Loucy (cell line): Measurements from ENCODE around the gene BCL7B.

Experiments
- EZH2phosphoT487 ChIP-seq: fragments of 200-600 bp; IDR thresholded peaks from 2 replicates; pipeline ENCODE4 v1.6.1; 2018; ENCODE audit warnings: antibody characterized with exemption, mild to moderate bottlenecking, moderate library complexity, borderline replicate concordance
- TF ChIP-seq, protein P1 (sequence below): fragments of 200-600 bp; sonication (generic); conservative IDR thresholded peaks from 2 replicates; pipeline ENCODE4 v1.5.1; 2014; ENCODE audit warnings: mild to moderate bottlenecking, antibody characterized with exemption, low read length

DNA sequence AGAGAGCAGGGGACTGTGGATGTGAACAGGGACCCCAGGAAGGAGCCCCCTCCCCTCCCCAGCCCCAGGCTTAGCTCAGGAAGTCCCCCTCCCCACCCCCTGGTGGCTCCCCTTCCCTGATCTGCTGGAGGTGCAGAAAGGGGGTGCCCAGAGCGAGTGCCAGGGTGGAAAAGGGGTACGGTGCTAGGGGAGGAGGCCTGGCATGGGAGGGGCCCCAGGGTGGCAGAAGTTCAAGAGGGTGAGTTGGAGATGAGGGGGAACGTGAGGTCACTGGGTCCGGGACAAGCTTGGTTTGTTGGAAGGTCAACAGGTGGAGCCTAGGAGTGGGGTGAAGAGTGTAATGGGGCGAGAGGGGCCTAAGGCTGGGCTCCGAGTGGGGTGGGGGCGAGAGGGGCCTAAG is 42.4 kb upstream of the BCL7B start:
- no peak for TF ChIP-seq EZH2phosphoT487
- TF ChIP-seq, protein P1, sequence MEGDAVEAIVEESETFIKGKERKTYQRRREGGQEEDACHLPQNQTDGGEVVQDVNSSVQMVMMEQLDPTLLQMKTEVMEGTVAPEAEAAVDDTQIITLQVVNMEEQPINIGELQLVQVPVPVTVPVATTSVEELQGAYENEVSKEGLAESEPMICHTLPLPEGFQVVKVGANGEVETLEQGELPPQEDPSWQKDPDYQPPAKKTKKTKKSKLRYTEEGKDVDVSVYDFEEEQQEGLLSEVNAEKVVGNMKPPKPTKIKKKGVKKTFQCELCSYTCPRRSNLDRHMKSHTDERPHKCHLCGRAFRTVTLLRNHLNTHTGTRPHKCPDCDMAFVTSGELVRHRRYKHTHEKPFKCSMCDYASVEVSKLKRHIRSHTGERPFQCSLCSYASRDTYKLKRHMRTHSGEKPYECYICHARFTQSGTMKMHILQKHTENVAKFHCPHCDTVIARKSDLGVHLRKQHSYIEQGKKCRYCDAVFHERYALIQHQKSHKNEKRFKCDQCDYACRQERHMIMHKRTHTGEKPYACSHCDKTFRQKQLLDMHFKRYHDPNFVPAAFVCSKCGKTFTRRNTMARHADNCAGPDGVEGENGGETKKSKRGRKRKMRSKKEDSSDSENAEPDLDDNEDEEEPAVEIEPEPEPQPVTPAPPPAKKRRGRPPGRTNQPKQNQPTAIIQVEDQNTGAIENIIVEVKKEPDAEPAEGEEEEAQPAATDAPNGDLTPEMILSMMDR = no peak
